ENCODE measurements around the gene CENPU.
"Not testable (repeated sequence)": the region's sequence is repeated elsewhere in the genome, so short reads cannot be mapped to it uniquely, and the experiment has no call there.

CENPU gene, protein sequence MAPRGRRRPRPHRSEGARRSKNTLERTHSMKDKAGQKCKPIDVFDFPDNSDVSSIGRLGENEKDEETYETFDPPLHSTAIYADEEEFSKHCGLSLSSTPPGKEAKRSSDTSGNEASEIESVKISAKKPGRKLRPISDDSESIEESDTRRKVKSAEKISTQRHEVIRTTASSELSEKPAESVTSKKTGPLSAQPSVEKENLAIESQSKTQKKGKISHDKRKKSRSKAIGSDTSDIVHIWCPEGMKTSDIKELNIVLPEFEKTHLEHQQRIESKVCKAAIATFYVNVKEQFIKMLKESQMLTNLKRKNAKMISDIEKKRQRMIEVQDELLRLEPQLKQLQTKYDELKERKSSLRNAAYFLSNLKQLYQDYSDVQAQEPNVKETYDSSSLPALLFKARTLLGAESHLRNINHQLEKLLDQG

DNA sequence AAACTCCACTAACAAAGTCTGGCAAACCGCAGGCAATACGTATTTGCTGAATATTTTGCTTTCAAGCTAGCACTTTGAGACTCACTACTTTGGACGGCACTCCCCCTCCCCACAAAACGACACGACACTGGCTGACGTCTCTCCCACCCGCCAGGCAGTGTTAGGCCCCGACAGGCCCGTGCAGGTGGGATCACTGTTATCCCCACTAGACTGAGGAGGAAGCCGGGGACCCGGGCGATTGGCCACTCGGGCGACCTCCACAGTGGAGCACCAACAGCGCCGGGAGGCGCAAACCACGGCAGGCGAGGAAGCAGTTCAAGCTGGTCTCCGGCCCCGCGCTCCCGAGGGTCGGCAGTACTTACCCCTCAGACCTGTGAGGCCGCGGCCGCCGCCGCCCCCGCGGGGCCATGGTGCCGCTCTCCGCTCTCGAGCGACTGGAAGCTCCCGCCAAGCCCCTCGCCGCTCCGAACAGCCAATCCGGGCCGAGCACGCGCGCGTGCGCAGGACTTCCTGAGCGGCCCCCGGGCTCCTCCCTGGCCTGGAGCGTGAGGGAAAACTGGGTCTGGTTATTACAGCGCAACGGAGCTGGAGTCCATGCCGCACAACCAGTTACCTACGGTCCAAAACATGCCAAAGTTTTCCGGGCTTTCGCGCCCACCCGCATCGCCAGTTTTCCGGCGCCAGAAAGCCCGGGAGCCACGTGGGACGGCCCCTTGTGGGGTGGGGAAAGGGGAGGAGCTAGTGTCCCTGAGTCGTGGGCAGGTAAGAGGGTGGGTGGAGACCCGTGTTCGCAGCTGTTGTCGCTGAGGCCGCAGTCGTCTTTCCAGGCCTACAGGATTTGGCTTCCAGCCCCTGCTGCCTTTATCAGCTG is at the start of gene CENPU:
CENPU (minus strand) TSS at position 443 of the 871 bp plus-strand sequence; CDS start at position 409, 34 bp downstream.
- DNase-seq (ENCODE audit: low read depth): peak; percentile 93

GRCh38 chr4:184782731-184783373 is 49.0 kb upstream of the CENPU start:
- DNase-seq (ENCODE audit: low read depth): no peak

- not testable (repeated sequence) for DNase-seq (ENCODE audit: low read depth)
Observed at GRCh38 chr4:184779160-184779559, 45.3 kb upstream of the CENPU start.

DNA sequence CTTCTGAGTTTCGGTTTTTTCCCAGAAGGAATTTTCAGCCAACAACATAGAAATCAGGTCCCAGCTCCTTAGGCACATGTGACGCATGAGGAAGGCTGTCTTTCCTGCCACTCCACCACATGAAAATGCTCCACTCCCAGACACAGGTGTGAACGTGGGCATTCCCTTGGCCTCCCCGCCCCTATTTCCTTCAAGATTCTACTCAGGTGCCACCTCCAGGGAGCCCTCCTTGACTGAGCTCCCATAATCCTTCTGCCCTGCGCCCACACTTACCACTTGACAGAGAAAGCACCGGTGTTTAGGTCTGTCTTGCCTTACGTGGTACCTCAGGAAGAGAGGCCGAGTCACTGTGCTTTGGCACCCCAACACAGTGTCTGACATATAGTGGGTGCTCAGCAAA is 44.4 kb upstream of the CENPU start:
- DNase-seq (ENCODE audit: low read depth): no peak

- DNase-seq (ENCODE audit: low read depth): no peak
Observed at GRCh38 chr4:184776821-184777220, 42.9 kb upstream of the CENPU start.

GRCh38 chr4:184775854-184776555 is 42.1 kb upstream of the CENPU start:
- DNase-seq (ENCODE audit: low read depth): no peak

- no peak for DNase-seq (ENCODE audit: low read depth)
Observed at GRCh38 chr4:184774152-184774551, 40.3 kb upstream of the CENPU start.

DNA sequence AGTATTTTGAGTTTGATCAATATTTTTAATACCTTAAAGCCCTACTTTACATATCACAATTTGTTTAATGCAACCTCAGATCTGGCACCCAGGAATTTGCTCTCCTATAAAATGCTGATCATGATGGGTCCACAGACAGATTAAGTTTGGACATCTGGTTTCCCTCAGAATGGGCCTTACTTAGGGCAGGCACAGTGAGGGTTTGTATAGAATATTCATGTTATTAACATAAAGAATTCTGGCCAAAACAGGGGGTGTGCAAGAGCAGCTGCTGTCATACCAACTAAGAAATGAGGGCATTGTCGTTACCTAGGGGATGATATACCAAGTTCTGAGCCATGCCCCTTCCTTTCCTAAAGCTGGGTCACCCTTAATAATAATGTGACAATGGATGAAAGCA is 37.5 kb upstream of the CENPU start:
- DNase-seq (ENCODE audit: low read depth): no peak

DNA sequence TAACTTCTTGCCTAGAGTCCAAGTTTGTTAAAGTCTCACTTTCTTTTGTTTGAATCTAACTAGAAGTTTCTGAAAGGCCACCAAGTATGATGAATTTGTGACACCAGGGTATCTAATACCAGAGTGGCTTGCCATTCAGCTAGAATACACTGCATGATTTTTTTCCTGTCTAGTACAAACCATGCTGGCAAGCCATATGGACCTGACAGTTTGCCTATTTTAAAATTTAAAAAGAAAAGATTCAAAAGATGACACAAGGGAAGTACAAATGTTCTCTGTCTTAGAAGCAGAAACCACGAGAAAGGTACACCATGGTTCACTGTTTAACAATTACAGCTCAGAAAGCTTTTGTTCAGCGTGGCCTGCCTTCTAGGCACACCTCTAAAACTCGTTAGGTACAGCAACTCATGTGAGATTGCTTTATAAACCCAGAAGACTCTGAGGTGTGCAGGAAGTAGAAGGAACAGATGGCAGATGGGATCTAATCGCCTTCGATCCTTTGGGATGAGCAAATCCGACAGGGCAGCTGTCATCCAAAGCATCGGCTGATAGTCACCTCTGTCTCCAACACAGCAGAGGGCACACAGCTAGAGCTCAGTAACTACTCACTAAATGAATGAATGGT is 35.4 kb upstream of the CENPU start:
- no peak for DNase-seq (ENCODE audit: low read depth)

GRCh38 chr4:184768296-184768695 is 34.4 kb upstream of the CENPU start:
- no peak for DNase-seq (ENCODE audit: low read depth)

DNA sequence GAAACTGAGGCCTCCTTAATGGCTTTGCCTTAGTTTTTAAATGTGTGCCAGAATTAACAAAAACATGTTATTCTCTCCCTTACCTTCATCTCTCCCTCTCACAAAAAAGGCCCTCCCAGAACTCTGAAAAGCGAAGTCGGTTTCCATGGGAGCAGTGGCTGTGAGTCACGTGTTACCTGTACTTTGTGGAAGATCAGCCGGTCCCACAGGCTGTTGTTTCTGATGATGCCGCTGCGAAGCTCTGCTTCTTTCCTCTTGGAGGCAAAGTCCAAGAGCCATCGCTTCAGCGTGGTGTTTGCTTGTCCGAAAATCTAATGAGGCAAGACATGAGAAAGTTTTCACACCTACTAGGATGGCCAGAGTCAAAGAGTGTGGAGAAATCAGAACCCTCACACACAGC is 32.5 kb upstream of the CENPU start:
- no peak for DNase-seq (ENCODE audit: low read depth)

DNA sequence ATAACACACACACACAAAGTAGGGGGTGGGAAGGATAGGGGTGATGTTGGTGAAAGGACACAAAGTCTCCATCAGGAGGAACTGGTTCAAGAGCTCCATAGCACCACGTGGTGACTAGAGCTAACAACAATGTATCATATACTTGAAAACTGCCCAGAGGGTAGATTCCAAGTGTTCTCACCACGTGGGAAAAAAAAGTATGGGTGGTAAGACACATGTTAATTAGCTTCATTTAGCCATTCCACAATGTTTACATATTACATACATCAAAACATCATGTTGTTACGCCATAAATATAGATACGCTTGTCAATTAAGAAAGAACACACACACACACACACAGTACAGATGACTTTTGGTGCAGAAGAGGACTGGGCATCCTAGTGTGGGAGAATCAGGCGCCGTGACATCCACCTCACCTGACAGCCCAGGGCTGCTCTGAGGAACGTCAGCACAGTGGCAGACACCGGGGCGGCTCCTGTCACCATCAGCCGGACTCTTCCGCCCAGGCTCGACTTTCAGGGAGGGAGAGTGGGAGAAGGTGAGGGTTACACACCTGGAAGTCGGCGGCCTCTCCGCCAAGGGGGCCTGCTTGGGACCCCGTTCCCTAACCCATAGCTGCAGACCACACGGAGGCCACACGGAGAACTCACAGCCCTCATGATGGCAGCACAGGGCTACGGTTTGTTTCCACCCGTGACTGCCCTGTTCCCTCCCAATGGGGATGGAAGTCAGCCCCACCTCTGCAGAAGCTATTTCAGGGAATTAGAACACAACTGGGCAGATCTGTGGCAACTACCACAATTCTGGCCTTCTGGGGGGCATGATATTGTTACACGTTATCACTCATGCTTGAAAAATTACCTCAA is 31.8 kb upstream of the CENPU start:
- no peak for DNase-seq (ENCODE audit: low read depth)

- DNase-seq (ENCODE audit: low read depth): no peak
Observed at GRCh38 chr4:184764601-184765000, 30.7 kb upstream of the CENPU start.

DNA sequence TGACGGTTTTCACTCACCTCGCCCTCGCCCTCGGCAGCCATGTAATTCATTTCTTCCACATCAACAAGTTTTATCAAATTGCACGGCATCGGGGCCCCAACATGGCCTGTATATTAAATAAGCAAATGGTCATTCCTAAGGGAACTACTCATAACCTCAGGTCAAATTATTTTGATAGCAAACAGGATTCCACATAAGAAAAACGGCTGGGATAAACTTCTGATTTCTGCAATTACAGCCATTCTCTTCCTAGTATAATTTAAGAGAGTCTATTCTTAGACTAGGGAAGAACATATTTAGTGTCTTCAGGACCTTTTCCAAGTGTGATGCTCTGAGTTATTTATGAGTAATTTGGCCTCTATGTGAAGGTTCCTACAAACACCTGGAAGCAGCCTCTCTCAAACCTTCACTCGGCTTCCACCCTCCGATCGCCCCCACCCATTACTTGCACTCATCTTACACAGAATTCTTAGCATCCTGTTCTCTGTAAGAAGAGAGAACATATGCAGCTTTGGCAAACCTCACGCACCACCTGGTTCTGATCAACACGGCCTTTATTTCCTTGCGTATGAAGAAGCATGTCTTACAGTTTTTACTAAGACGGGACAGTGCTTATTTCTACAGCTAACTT is 29.4 kb upstream of the CENPU start:
- DNase-seq (ENCODE audit: low read depth): no peak

DNA sequence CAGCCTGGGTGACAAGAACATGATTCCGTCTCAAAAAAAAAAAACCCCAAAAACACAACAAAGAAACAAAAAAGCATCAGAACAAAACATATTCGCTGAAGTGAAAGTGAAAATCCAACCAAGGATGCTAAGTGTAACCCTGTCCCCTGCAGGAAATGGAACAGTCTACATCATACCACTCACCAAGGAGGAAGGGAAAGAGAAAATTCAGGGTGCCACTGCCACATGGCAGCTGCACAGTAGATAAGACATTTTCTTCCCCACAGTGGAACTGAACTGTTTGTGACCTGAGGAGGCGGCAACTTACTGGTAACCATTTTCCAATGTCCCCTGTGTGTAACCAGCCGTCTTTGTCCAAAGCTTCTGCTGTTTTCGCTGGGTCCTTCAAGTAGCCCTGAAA is 28.2 kb upstream of the CENPU start:
- no peak for DNase-seq (ENCODE audit: low read depth)

GRCh38 chr4:184760681-184761080 is 26.8 kb upstream of the CENPU start:
- DNase-seq (ENCODE audit: low read depth): no peak

DNA sequence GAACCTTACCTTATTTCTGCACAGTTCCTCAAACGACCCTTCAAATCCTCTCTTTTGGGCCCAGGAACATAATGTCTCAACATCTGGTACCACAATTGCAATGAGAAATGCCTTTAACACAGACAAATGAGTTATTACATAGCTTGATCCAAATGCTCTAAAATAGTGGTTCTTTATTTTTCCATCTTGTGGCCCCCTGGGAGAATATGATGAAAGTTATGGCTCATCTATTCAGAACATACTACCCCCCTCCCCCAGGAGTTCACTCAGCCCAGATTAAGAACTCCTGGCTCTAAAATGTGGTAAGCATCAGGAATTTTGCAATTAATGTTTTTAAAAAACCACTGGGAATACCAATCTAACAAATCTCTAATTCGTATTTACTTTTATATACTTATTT is 23.9 kb upstream of the CENPU start:
- DNase-seq (ENCODE audit: low read depth): no peak

GRCh38 chr4:184756399-184756798 is 22.5 kb upstream of the CENPU start:
- no peak for DNase-seq (ENCODE audit: low read depth)

DNA sequence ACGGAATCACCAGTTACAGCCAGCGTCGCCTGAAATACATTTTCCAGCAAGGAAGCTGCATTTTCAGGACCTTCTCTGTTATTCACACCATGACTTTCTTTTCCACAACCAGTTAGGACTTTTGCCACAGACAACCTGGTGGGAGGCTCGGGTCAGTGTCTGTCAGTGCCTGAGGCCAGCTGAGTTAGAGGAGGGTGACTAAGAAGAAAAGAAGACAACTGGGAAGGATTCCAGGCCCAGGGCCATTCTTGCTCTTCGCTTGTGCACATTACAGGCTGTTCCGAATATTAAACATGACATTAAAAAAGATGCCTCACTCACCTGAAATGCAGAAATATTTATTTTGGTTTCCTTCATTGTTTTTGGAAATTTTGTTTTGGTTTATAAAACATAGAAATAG is 21.4 kb upstream of the CENPU start:
- DNase-seq (ENCODE audit: low read depth): no peak
